HG03575 (cell line): Measurements from ENCODE around the gene C2orf49.

Experiments used
- ATAC-seq: cut with Tn5 transposase; IDR thresholded peaks from one replicate; pipeline ENCODE4 v1.9.1; 2021; ENCODE audit not compliant: unreplicated experiment, insufficient number of reproducible peaks, low FRiP score; ENCODE audit errors: extremely low read depth

The C2orf49 gene

GRCh38 chr2:105337122-105338019 is at the start of gene C2orf49:
Gene C2orf49, plus strand, starts transcription at chr2:105337540. Its CDS starts 48 bp downstream, at chr2:105337588.
- peak; percentile 36 for ATAC-seq

- no peak for ATAC-seq
These were observed 49.6 kb upstream of the C2orf49 start for GRCh38 chr2:105287692-105288091.

- ATAC-seq: no peak
These were observed 49.2 kb upstream of the C2orf49 start for GRCh38 chr2:105288133-105288532.

GRCh38 chr2:105290981-105291660 is 46.2 kb upstream of the C2orf49 start:
- ATAC-seq: no peak

GRCh38 chr2:105291981-105292380 is 45.4 kb upstream of the C2orf49 start:
- no peak for ATAC-seq

GRCh38 chr2:105294046-105294445 is 43.3 kb upstream of the C2orf49 start:
- no peak for ATAC-seq

- no peak for ATAC-seq
These were observed 42.4 kb upstream of the C2orf49 start for GRCh38 chr2:105294844-105295481.

- ATAC-seq: no peak
These were observed 41.2 kb upstream of the C2orf49 start for GRCh38 chr2:105296017-105296611.

GRCh38 chr2:105297216-105297615 is 40.1 kb upstream of the C2orf49 start:
- ATAC-seq: no peak

- ATAC-seq: no peak
These were observed 39.3 kb upstream of the C2orf49 start for GRCh38 chr2:105298017-105298416.

GRCh38 chr2:105299290-105299689 is 38.0 kb upstream of the C2orf49 start:
- no peak for ATAC-seq

GRCh38 chr2:105301646-105302045 is 35.7 kb upstream of the C2orf49 start:
- ATAC-seq: no peak

- no peak for ATAC-seq
These were observed 30.2 kb upstream of the C2orf49 start for GRCh38 chr2:105307146-105307545.

- no peak for ATAC-seq
These were observed 29.8 kb upstream of the C2orf49 start for GRCh38 chr2:105307550-105307949.

GRCh38 chr2:105307962-105308361 is 29.4 kb upstream of the C2orf49 start:
- no peak for ATAC-seq

GRCh38 chr2:105308382-105309146 is 28.8 kb upstream of the C2orf49 start:
- ATAC-seq: no peak

GRCh38 chr2:105309147-105309545 is 28.2 kb upstream of the C2orf49 start:
- ATAC-seq: no peak

GRCh38 chr2:105313877-105314276 is 23.5 kb upstream of the C2orf49 start:
- ATAC-seq: no peak

GRCh38 chr2:105315314-105315713 is 22.0 kb upstream of the C2orf49 start:
- peak; percentile 45 for ATAC-seq
